Measurements from ENCODE around the gene METTL8. TPM values are rescaled to one million over a fixed set of nuclear protein-coding genes. Genes with fewer than 3 reads are reported as not detected.

METTL8 gene
- polyA plus RNA-seq, 1 of the 3 experiments (the other 2 are of a cell fraction) = 5.1 TPM

DNA sequence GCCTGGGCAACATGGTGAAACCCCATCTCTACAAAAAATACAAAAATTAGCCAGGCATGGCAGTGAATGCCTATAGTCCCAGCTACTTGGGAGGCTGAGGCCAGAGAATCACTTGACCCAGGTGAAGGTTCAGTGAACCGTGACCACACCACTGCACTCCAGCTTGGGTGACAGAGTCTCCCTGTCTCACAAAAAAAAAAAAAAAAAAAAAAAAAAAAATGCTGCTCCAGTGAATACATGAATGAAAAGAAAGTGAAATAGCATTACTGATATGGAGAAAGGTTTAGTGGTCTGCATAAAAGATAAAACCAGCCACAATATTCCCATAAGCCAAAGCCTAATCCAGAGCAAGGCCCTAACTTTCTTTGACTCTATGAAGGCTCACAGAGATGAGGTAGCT is 44.5 kb downstream of the METTL8 start:
- peaks cover 0 to 14% of the 10 kb centered on the region in 2 experiments; a peak in 2 of 4 replicates for H3K4me1 ChIP-seq (ENCODE audit: control insufficient read depth in 1 of 2, insufficient read depth in 2 of 2, low read depth in 1 of 2, low read length in 1 of 2)
- H3K9me2 ChIP-seq = no peaks in the 10 kb centered on the region
- no peak overlapping the region for H2AFZ ChIP-seq (ENCODE audit: low read depth)
- H3F3A ChIP-seq (replicated peaks; ENCODE audit: insufficient read depth) = peaks cover 18% of the 10 kb centered on the region
- no peak overlapping the region for H3K27ac ChIP-seq (ENCODE audit: low read depth in 2 of 2, low read length in 1 of 2)
- TF ChIP-seq TAF1 (IDR thresholded peaks at IDR 0.05; ENCODE audit: borderline replicate concordance, low read depth, low read length) = no peak
- TF ChIP-seq CHD2 (IDR thresholded peaks at IDR 0.05; ENCODE audit: low read length, partially characterized antibody) = no peak
- no peak for TF ChIP-seq RCOR1 (IDR thresholded peaks at IDR 0.05; ENCODE audit: low read length)
- no peak for TF ChIP-seq RXRA (IDR thresholded peaks at IDR 0.05; ENCODE audit: borderline replicate concordance, low read depth)
- TF ChIP-seq GATA2 (CRISPR knock-in tag; IDR thresholded peaks at IDR 0.05) = no peak
- no peak for TF ChIP-seq FOXM1 (IDR thresholded peaks at IDR 0.05; ENCODE audit: low read depth)
- TF ChIP-seq USF1 (IDR thresholded peaks at IDR 0.05; ENCODE audit: borderline replicate concordance, low read depth) = no peak
- TF ChIP-seq, protein P1, sequence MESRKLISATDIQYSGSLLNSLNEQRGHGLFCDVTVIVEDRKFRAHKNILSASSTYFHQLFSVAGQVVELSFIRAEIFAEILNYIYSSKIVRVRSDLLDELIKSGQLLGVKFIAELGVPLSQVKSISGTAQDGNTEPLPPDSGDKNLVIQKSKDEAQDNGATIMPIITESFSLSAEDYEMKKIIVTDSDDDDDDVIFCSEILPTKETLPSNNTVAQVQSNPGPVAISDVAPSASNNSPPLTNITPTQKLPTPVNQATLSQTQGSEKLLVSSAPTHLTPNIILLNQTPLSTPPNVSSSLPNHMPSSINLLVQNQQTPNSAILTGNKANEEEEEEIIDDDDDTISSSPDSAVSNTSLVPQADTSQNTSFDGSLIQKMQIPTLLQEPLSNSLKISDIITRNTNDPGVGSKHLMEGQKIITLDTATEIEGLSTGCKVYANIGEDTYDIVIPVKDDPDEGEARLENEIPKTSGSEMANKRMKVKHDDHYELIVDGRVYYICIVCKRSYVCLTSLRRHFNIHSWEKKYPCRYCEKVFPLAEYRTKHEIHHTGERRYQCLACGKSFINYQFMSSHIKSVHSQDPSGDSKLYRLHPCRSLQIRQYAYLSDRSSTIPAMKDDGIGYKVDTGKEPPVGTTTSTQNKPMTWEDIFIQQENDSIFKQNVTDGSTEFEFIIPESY (IDR thresholded peaks at IDR 0.05; ENCODE audit: borderline replicate concordance, low read depth) = no peak
- TF ChIP-seq RFX5 (IDR thresholded peaks at IDR 0.05; ENCODE audit: low read length) = no peak
- no peak for TF ChIP-seq EP300 (IDR thresholded peaks at IDR 0.05; ENCODE audit: borderline replicate concordance in 1 of 2, low read depth in 1 of 2, low read length in 1 of 2)
- no peak for TF ChIP-seq MXI1 (IDR thresholded peaks at IDR 0.05; ENCODE audit: low read depth, low read length)
- no peak for TF ChIP-seq MEF2A (IDR thresholded peaks at IDR 0.05; ENCODE audit: borderline replicate concordance, low read depth)
- TF ChIP-seq TCF12 (IDR thresholded peaks at IDR 0.05) = no peak
- TF ChIP-seq, protein P2, sequence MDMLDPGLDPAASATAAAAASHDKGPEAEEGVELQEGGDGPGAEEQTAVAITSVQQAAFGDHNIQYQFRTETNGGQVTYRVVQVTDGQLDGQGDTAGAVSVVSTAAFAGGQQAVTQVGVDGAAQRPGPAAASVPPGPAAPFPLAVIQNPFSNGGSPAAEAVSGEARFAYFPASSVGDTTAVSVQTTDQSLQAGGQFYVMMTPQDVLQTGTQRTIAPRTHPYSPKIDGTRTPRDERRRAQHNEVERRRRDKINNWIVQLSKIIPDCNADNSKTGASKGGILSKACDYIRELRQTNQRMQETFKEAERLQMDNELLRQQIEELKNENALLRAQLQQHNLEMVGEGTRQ (IDR thresholded peaks at IDR 0.05; ENCODE audit: borderline replicate concordance, low read depth, low read length) = no peak
- no peak for TF ChIP-seq SIN3A (IDR thresholded peaks at IDR 0.05; ENCODE audit: borderline replicate concordance, low read depth, low read length)
- TF ChIP-seq NRF1 (IDR thresholded peaks at IDR 0.05; ENCODE audit: low read depth, low read length) = no peak
- no peak for TF ChIP-seq FOSL2 (IDR thresholded peaks at IDR 0.05; ENCODE audit: borderline replicate concordance, low read depth)
- no peak for TF ChIP-seq NFIC (IDR thresholded peaks at IDR 0.05; ENCODE audit: borderline replicate concordance)
- TF ChIP-seq, protein P3, sequence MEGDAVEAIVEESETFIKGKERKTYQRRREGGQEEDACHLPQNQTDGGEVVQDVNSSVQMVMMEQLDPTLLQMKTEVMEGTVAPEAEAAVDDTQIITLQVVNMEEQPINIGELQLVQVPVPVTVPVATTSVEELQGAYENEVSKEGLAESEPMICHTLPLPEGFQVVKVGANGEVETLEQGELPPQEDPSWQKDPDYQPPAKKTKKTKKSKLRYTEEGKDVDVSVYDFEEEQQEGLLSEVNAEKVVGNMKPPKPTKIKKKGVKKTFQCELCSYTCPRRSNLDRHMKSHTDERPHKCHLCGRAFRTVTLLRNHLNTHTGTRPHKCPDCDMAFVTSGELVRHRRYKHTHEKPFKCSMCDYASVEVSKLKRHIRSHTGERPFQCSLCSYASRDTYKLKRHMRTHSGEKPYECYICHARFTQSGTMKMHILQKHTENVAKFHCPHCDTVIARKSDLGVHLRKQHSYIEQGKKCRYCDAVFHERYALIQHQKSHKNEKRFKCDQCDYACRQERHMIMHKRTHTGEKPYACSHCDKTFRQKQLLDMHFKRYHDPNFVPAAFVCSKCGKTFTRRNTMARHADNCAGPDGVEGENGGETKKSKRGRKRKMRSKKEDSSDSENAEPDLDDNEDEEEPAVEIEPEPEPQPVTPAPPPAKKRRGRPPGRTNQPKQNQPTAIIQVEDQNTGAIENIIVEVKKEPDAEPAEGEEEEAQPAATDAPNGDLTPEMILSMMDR (IDR thresholded peaks at IDR 0.05) = no peak
- ChIA-PET POLR2A (no interaction called here), CTCF (interaction anchor here (0.9 kb wide), 1 partner anchor 21 kb away, joined by 3 read pairs; no protein-coding TSS in a partner anchor)
- H3K36me3 ChIP-seq (replicated peaks in 1 of 2; ENCODE audit: control insufficient read depth in 1 of 2, insufficient read depth in 2 of 2, low read length in 1 of 2) = no peaks in the 10 kb centered on the region
- no peak for DNase-seq
- H3K27me3 ChIP-seq (ENCODE audit: insufficient read depth) = no peaks in the 10 kb centered on the region
- H3K9ac ChIP-seq = no peak overlapping the region
- no peak overlapping the region for H3K4me3 ChIP-seq (ENCODE audit: low read depth in 2 of 2, low read length in 1 of 2)
- H3K9me3 ChIP-seq = no peaks in the 10 kb centered on the region
- no peaks in the 10 kb centered on the region for H4K20me1 ChIP-seq (ENCODE audit: insufficient read depth)
- no peak overlapping the region for H3K4me2 ChIP-seq
- no peaks in the 10 kb centered on the region for H3K79me2 ChIP-seq (ENCODE audit: insufficient read depth)
- WGBS (ENCODE audit: low lambda C conversion rate) = 77% methylated on average over 1 of the region's 1 CpG
